ENCODE measurements around the gene ANKH.

GRCh38 chr5:14705556-14705955 is 166.0 kb downstream of the ANKH start:
- TF ChIP-seq POLR2AphosphoS5 (IDR thresholded peaks at IDR 0.05; ENCODE audit: borderline replicate concordance, low read depth, low read length): no peak
- no peak for TF ChIP-seq EZH2 (IDR thresholded peaks at IDR 0.05)
- no peak for TF ChIP-seq FOXP2 (optimal IDR thresholded peaks at IDR 0.05; ENCODE audit: control extremely low read depth, extremely low read length, insufficient read depth)

Measured in SK-N-MC (cell line).